Omental fat pad (tissue), 4 donors: ENCODE data around the gene ZNF132. TPM values are rescaled to one million over a fixed set of nuclear protein-coding genes. Genes with fewer than 3 reads are reported as not detected.
A peak's percentile ranks its signal among the peaks of the same experiment; 100 is the strongest.

Experiments used
- ATAC-seq: fragments of 150-250 bp; one replicate; pipeline ENCODE4 v1.9.1; 2016; ENCODE audit warnings: mild to moderate bottlenecking, moderate library complexity; ENCODE audit not compliant: low FRiP score
- DNase-seq: peaks from one replicate; pipeline ENCODE4 v3.0.0-alpha.2; 2019; ENCODE audit warnings: low spot score
- CTCF ChIP-seq, 3 donors: fragments of 450-650 bp; IDR thresholded peaks; one replicate each; pipeline ENCODE4 v1.5.1; 2016 to 2017; ENCODE audit warnings: antibody characterized with exemption in 3 of 3, mild to moderate bottlenecking in 3 of 3, moderate library complexity in 2 of 3
- small RNA-seq: library from RNA; depleted of rRNA; stranded (forward); fragments of <200 nt; gene quantifications from one replicate; pipeline ENCODE3, GENCODE V24; 2016
- total RNA-seq, 4 donors: library from RNA; depleted of rRNA; stranded (reverse); fragments of >200 nt; gene quantifications; one replicate each; pipeline ENCODE4 v1.1.0, GENCODE V29; 2016

Gene ZNF132
- total RNA-seq, 4 donors from 2014 or later, result 4.0 to 8.2 (median 4.6) TPM

GRCh38 chr19:58385891-58386575 is 53.9 kb downstream of the ZNF132 start:
- no peak for TF ChIP-seq CTCF (IDR thresholded peaks at IDR 0.05)
- peak; percentile 7 for ATAC-seq
- DNase-seq, result no peak

GRCh38 chr19:58385313-58385890 is 54.6 kb downstream of the ZNF132 start:
- no peak for TF ChIP-seq CTCF (IDR thresholded peaks at IDR 0.05)
- DNase-seq (no peak), ATAC-seq (no peak)

GRCh38 chr19:58382997-58383603 is 56.9 kb downstream of the ZNF132 start:
- no peak for TF ChIP-seq CTCF (IDR thresholded peaks at IDR 0.05)
- DNase-seq (no peak), ATAC-seq (no peak)

Small RNA genes within 50 kb of the gene (small RNA-seq; reads per million reads assigned to genes)
- gene MIR4754 (not detected), gene RNU6-1337P (not detected)

Other genes with a start within 250 kb of the ZNF132 start
- gene ZNF544, start 211.2 kb downstream of the ZNF132 start, total RNA-seq, result 10 to 100 TPM; 21.2 to 31.2 (median 28.4) TPM
- 1 to 10 TPM; 4.6 to 9.3 (median 5.9) TPM for gene ZNF8, start 161.2 kb downstream of the ZNF132 start, total RNA-seq
- 10 to 100 TPM; 39.5 to 85.1 (median 59.2) TPM for gene ERVK3-1, start 134.8 kb downstream of the ZNF132 start, total RNA-seq
- 1 to 10 TPM; 2.0 to 3.7 (median 2.8) TPM for gene ZSCAN22, start 113.2 kb downstream of the ZNF132 start, total RNA-seq
- gene A1BG, start 86.7 kb downstream of the ZNF132 start, total RNA-seq, result 10 to 100 TPM in 3 of 4 donors, 1 to 10 TPM in 1; 8.7 to 18.4 (median 16.4) TPM
- 1 to 10 TPM in 3 of 4 donors, under 1 TPM in 1; 0.74 to 2.4 (median 1.3) TPM for gene ZNF497, start 77.4 kb downstream of the ZNF132 start, total RNA-seq
- 1 to 10 TPM in 3 of 4 donors, under 1 TPM in 1; 0.48 to 4.4 (median 2.1) TPM for gene ZNF837, start 59.1 kb downstream of the ZNF132 start, total RNA-seq
- 1,000 to 10,000 TPM; 1,379 to 1,993 (median 1,504) TPM for gene RPS5, start 52.9 kb downstream of the ZNF132 start, total RNA-seq
- not detected for gene RNF225, start 44.5 kb downstream of the ZNF132 start, total RNA-seq
- gene ZNF584, start 31.5 kb downstream of the ZNF132 start, total RNA-seq, result 10 to 100 TPM in 2 of 4 donors, 1 to 10 TPM in 2; 7.9 to 34.1 (median 9.2) TPM
- 1 to 10 TPM; 3.8 to 8.5 (median 6.0) TPM for gene ZNF324B, start 11.5 kb upstream of the ZNF132 start, total RNA-seq
- gene ZNF324, start 26.9 kb upstream of the ZNF132 start, total RNA-seq, result 10 to 100 TPM in 3 of 4 donors, 1 to 10 TPM in 1; 7.3 to 23.3 (median 15.8) TPM
- 10 to 100 TPM in 1 of 4 donors, 1 to 10 TPM in 3; 6.6 to 10.4 (median 8.0) TPM for gene ZNF446, start 36.2 kb upstream of the ZNF132 start, total RNA-seq
- gene SLC27A5, start 71.8 kb upstream of the ZNF132 start, total RNA-seq, result 1 to 10 TPM; 4.5 to 8.5 (median 5.6) TPM
- 10 to 100 TPM in 1 of 4 donors, 1 to 10 TPM in 3; 4.6 to 10.2 (median 8.4) TPM for gene ZBTB45, start 79.7 kb upstream of the ZNF132 start, total RNA-seq
- 100 to 1,000 TPM; 151 to 238 (median 166) TPM for gene TRIM28, start 103.9 kb upstream of the ZNF132 start, total RNA-seq
- gene CHMP2A, start 115.0 kb upstream of the ZNF132 start, total RNA-seq, result 100 to 1,000 TPM in 2 of 4 donors, 10 to 100 TPM in 2; 87.0 to 115 (median 99.6) TPM
- gene UBE2M, start 118.5 kb upstream of the ZNF132 start, total RNA-seq, result 10 to 100 TPM; 19.4 to 26.2 (median 23.3) TPM
- 10 to 100 TPM; 15.8 to 32.5 (median 22.1) TPM for gene MZF1, start 133.2 kb upstream of the ZNF132 start, total RNA-seq